Skeletal muscle tissue (tissue), 4 donors: ENCODE data around the gene APRT. TPM values are rescaled to one million over a fixed set of nuclear protein-coding genes. Genes with fewer than 3 reads are reported as not detected.

ENCODE experiments used
- H3K27ac ChIP-seq: one replicate; pipeline ENCODE4 v1.7.0; 2013; ENCODE audit warnings: mild to moderate bottlenecking, low read depth, low read length, inconsistent platforms
- H3K27me3 ChIP-seq, 3 donors: one replicate each; pipeline ENCODE4 v1.7.0; 2013; ENCODE audit warnings: low read length in 3 of 3; ENCODE audit not compliant: control insufficient read depth in 3 of 3, insufficient read depth in 3 of 3
- H3K36me3 ChIP-seq, 3 donors: one replicate each; pipeline ENCODE4 v1.7.0; 2013; ENCODE audit warnings: low read length in 3 of 3; ENCODE audit not compliant: control insufficient read depth in 3 of 3, insufficient read depth in 3 of 3
- H3K4me1 ChIP-seq, 3 donors: one replicate each; pipeline ENCODE4 v1.7.0; 2013; ENCODE audit warnings: low read length in 3 of 3, mild to moderate bottlenecking in 3 of 3; ENCODE audit not compliant: control insufficient read depth in 3 of 3, insufficient read depth in 3 of 3
- H3K4me3 ChIP-seq, 3 donors: one replicate each; pipeline ENCODE4 v1.7.0; 2013; ENCODE audit warnings: low read length in 3 of 3
- H3K9ac ChIP-seq, 3 donors: one replicate each; pipeline ENCODE4 v1.7.0; 2013; ENCODE audit warnings: low read length in 3 of 3, mild to moderate bottlenecking in 3 of 3, moderate library complexity in 2 of 3, low read depth in 1 of 3
- H3K9me3 ChIP-seq, 3 donors: one replicate each; pipeline ENCODE4 v1.7.0; 2013; ENCODE audit warnings: low read length in 3 of 3; ENCODE audit not compliant: control insufficient read depth in 3 of 3
- total RNA-seq: library from RNA; depleted of rRNA; stranded (reverse); fragments of >200 nt; gene quantifications from one replicate; pipeline ENCODE4 v1.2.3, GENCODE V29; 2014
- donor health status: Osteomylitis.

APRT gene
- total RNA-seq, 1 donor from 2014 or later, result 41.8 TPM

DNA sequence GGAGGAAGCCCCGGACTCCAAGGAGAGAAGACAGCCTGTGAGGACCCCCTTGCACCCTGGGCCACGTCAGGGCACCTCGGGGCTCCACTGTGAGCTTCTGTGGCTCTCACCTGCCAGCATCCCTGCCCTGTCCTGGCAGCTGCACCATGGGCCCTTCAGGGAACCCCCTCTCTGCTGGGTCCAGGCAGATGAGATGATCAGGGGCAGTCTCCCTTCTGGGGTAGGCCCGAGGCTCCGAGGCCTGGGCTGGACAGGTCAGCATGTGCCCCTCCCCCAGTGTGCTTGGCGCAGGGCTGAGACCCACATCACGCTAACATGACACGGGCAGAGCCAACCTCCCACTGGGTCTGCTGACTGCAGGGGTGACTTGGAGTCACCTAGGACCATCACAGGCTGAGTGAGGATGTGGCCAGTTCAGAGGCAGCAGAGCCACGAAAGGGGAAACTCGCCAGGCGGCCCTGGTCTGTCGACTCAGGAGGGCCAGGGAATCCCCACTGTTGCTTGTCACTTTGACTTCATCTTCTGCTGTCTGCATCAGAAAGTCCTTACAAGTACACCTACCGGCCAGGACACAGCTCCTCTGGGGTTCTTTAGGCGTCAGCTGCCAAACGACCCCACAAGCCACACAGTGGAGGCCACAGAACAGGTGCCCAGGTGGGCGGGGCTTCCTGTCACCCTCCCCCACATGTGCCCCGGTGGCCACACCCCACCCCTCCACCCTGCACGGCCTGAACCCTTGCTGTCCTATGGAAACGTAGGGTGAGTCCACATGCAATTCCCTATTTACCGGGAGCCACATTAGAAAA is 42.8 kb upstream of the APRT start:
- no peak overlapping the region for H3K27ac ChIP-seq
- no peaks in the 10 kb centered on the region for H3K9me3 ChIP-seq
- H3K36me3 ChIP-seq, result peaks cover 10 to 13% (median 13%) of the 10 kb centered on the region in 3 donors
- H3K27me3 ChIP-seq, result no peaks in the 10 kb centered on the region
- H3K4me1 ChIP-seq, result peaks cover 17 to 47% (median 24%) of the 10 kb centered on the region in 3 donors
- H3K9ac ChIP-seq, result no peak overlapping the region
- H3K4me3 ChIP-seq, result no peak overlapping the region

DNA sequence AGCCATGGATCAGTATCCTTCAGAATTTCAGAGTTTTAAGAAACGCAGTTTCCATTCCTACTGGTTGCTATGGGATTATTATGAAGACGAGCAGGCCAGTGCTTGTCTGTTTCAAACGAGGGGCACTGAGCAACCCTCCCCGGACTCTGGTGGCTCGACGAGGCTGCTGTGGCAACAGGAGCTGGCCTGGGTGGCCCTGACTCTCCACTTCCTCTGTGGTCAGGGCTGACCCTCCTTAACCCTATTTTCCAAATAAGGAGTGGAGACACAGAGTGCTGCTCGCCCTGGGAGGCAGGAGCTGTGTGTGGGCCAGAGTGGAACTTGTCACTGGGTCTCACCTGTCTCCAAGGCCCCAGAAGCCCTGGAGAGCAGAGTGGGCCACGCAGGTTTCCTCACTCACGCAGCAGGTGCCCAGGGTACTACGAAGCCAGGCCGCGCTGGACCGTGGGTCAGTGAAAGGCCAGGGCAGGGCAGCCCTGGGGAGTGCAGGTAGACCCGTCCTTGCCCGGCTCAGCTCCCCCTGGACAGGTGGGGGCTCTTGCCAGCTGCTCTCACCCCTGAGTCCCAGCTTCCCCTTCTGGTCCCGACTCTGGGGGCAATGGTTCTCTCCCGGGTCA is 41.7 kb upstream of the APRT start:
- Histone ChIP-seq H3K4me3 (no peak overlapping the region), H3K27me3 (no peaks in the 10 kb centered on the region), H3K36me3 (peaks cover 2 to 5% (median 3%) of the 10 kb centered on the region in 3 donors), H3K4me1 (peaks cover 15 to 37% (median 17%) of the 10 kb centered on the region in 3 donors), H3K27ac (no peak overlapping the region), H3K9ac (no peak overlapping the region), H3K9me3 (no peaks in the 10 kb centered on the region)

DNA sequence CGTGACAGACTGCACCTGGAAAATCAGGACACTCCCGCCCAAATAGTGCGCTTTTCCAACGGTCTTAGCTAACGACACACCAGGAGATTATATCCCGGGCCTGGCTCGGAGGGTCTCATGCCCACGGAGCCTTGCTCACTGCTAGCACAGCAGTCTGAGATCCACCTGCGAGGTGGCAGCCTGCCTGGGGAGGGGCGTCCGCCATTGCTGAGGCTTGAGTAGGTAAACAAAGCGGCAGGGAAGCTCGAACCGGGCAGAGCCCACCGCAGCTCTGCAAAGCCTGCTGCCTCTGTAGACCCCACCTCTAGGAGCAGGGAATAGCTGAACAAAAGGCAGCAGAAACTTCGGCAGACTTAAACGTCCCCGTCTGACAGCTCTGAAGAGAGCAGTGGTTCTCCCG is 39.9 kb upstream of the APRT start:
- H3K27ac ChIP-seq, result no peak overlapping the region
- no peaks in the 10 kb centered on the region for H3K27me3 ChIP-seq
- H3K9ac ChIP-seq, result no peak overlapping the region
- no peaks in the 10 kb centered on the region for H3K9me3 ChIP-seq
- H3K4me3 ChIP-seq, result no peak overlapping the region
- H3K4me1 ChIP-seq, result peaks cover 8 to 24% (median 10%) of the 10 kb centered on the region in 3 donors
- H3K36me3 ChIP-seq, result peaks cover 0 to 5% (median 5%) of the 10 kb centered on the region in 3 donors

DNA sequence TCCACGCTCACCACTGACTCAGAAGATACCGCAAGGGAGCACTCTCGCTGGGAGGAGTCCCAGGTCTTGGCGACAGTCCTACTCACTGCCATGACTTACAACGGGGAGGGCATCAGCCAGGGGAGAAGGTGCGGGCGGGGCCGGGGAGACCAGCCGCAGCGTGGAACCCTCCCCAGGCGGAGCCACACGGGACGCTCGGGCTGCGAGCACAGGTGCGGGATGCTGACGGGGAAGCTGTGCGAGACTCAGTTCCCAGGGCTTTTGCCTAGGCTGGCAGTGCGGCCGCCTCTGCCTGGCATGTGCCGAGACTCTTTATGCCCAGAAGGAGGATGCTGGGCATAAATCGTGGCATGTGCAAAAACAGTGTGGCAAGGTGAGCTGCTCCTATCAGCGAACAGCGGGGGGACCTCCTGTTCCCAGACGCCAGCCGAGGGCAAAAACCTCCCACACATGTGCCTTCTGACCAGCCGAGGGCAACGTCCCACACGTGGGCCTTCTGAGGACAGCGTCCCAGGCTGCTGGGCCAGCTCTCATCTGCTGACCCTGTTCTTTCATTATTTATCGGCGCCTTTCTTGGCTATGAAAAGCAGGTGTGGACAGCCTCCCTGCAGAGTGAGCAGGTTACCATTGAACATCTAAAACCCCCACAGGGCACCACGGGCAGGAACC is 38.9 kb upstream of the APRT start:
- Histone ChIP-seq H3K9ac (no peak overlapping the region), H3K9me3 (no peaks in the 10 kb centered on the region), H3K4me1 (peaks cover 1 to 17% (median 4%) of the 10 kb centered on the region in 3 donors), H3K4me3 (no peak overlapping the region), H3K27me3 (no peaks in the 10 kb centered on the region), H3K36me3 (peaks cover 0 to 5% (median 2%) of the 10 kb centered on the region in 3 donors), H3K27ac (no peak overlapping the region)

DNA sequence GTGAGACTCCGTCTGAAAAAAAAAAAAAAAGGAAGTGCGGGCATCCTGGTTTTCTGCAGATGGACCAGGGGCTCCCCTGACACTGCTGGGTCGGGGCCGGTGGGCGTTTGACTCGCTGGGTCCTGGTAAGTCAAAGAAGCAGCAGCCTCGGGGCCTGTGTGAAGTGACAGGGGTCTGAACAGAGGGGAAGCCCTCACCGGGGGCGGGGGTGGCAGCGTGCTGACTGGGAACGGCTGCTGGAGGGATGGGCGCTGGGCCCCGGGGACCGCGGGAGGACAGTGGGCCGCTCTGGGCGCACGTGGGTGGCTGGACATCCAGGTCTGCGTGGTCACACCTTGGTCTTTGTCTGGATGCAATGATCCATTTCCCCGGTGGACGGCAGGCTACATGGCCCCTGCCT is 36.8 kb upstream of the APRT start:
- no peak overlapping the region for H3K9ac ChIP-seq
- H3K27ac ChIP-seq, result no peak overlapping the region
- H3K27me3 ChIP-seq, result no peaks in the 10 kb centered on the region
- peaks cover 0 to 5% (median 2%) of the 10 kb centered on the region in 3 donors for H3K36me3 ChIP-seq
- no peaks in the 10 kb centered on the region for H3K9me3 ChIP-seq
- no peak overlapping the region for H3K4me3 ChIP-seq
- peaks cover 0 to 4% (median 0%) of the 10 kb centered on the region in 3 donors for H3K4me1 ChIP-seq

DNA sequence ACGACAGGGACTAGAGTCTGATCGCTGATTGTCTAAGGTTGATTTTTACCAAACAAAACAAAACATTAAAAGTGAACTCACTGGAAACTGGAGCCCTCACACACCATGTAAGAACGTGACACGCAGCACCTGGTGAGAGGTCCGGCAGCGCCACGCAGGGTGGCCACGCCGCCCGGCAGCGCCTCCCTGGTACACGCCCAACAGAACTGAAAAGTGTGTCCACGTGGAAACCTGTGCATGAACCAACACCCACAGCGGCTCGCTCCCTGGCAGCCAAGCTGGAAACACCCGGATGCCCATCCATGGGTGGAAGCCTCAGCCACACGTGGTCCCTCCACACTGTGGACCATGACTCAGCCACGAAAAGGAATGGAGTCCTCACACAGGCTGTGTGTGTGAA is 35.9 kb upstream of the APRT start:
- Histone ChIP-seq H3K27ac (no peak overlapping the region), H3K4me3 (no peak overlapping the region), H3K36me3 (peaks cover 0 to 5% (median 2%) of the 10 kb centered on the region in 3 donors), H3K9me3 (no peaks in the 10 kb centered on the region), H3K27me3 (no peaks in the 10 kb centered on the region), H3K4me1 (no peaks in the 10 kb centered on the region), H3K9ac (no peak overlapping the region)

DNA sequence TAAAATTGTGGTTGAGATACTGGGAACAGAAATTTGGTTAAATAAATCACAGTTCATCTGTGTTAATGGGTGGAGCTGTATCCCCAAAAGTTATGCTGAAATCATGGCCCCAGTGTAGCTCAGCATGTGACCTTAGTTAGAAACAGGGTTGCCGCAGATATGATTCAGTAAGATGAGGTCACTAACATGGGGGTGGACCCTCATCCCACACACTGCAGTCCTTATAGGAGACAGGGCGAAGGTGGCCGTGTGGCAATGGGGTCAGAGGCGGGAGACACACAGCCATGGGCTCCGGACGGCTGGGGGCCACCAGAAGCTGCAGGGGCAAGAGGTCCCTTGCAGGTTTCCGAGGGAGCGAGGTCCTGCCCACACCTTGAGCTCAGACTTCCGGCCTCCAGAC is 34.4 kb upstream of the APRT start:
- H3K27ac ChIP-seq, result no peak overlapping the region
- H3K36me3 ChIP-seq, result peaks cover 0 to 5% (median 2%) of the 10 kb centered on the region in 3 donors
- no peaks in the 10 kb centered on the region for H3K27me3 ChIP-seq
- no peaks in the 10 kb centered on the region for H3K9me3 ChIP-seq
- no peaks in the 10 kb centered on the region for H3K4me1 ChIP-seq
- H3K9ac ChIP-seq, result no peak overlapping the region
- H3K4me3 ChIP-seq, result no peak overlapping the region

DNA sequence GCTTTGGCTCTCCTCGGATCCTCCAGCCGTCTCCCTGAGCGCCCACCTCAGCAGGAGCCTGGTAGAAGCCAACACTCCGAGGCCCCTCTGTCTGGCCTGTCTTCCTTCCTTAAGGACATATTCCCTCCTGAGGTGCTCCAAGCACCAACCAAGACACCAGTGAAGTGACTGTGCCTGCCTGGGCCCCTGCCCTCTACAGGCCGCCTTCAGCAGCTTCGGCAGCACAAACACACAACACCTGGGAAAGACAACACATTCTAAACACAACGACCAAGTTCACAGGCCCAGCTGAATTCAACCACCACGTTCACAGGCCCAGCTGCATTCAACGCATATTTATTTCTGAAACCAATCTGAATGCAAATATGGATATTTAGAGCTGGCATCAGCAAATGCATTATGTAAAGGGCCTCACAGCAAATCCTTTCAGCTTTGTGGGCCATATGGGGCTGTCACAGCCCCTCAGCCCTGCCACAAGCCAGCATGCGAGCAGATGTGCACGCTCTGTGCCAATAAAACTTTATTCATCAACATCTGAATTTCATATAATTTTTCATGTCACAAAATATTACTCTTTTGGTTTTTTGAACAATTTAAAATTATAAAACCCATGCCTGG is 32.8 kb upstream of the APRT start:
- H3K4me1 ChIP-seq, result no peaks in the 10 kb centered on the region
- no peak overlapping the region for H3K27ac ChIP-seq
- no peaks in the 10 kb centered on the region for H3K27me3 ChIP-seq
- H3K9ac ChIP-seq, result no peak overlapping the region
- H3K4me3 ChIP-seq, result no peak overlapping the region
- H3K9me3 ChIP-seq, result no peaks in the 10 kb centered on the region
- H3K36me3 ChIP-seq, result peaks cover 9 to 12% (median 10%) of the 10 kb centered on the region in 3 donors

DNA sequence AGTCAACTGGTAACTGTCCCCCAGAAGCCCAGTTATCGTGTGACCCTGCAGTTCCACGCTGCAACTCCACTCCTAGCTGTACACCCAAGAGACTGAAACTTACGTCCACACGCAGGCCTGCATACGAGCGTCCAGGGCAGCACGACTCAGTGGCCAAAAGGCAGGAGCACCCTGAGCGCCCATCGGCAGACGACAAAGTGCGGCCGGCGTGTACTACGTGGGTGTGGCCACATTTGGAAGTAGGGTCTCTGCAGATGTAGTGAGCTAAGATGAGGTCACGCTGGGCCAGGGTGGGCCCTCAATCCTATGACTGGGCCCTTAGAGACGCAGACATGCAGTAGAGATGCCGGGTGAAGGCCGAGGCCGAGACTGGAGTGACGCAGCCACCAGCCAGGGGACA is 31.5 kb upstream of the APRT start:
- H3K4me1 ChIP-seq, result no peaks in the 10 kb centered on the region
- no peak overlapping the region for H3K4me3 ChIP-seq
- no peaks in the 10 kb centered on the region for H3K27me3 ChIP-seq
- H3K9me3 ChIP-seq, result no peaks in the 10 kb centered on the region
- no peak overlapping the region for H3K9ac ChIP-seq
- peaks cover 14 to 17% (median 14%) of the 10 kb centered on the region in 3 donors for H3K36me3 ChIP-seq
- no peak overlapping the region for H3K27ac ChIP-seq
